Measurements from ENCODE around the gene SHKBP1.
"Not testable (repeated sequence)": the region's sequence is repeated elsewhere in the genome, so short reads cannot be mapped to it uniquely, and the experiment has no call there.

SHKBP1 gene

GRCh38 chr19:40585241-40585981 lies 8.7 kb downstream of the SHKBP1 start:
- peak; percentile 41 for DNase-seq (ENCODE audit: low spot score)

GRCh38 chr19:40585982-40586422 lies 9.3 kb downstream of the SHKBP1 start:
- no peak for DNase-seq (ENCODE audit: low spot score)

GRCh38 chr19:40586611-40587010 lies 9.9 kb downstream of the SHKBP1 start:
- no peak for DNase-seq (ENCODE audit: low spot score)

- no peak for DNase-seq (ENCODE audit: low spot score)
These were observed 11.6 kb downstream of the SHKBP1 start for GRCh38 chr19:40588110-40588854.

GRCh38 chr19:40588926-40589569 lies 12.4 kb downstream of the SHKBP1 start:
- no peak for DNase-seq (ENCODE audit: low spot score)

GRCh38 chr19:40589591-40590429 lies 13.1 kb downstream of the SHKBP1 start:
- DNase-seq (ENCODE audit: low spot score), result no peak

- no peak for DNase-seq (ENCODE audit: low spot score)
These were observed 14.0 kb downstream of the SHKBP1 start for GRCh38 chr19:40590464-40591265.

GRCh38 chr19:40591724-40592123 lies 15.1 kb downstream of the SHKBP1 start:
- DNase-seq (ENCODE audit: low spot score), result not testable (repeated sequence)

- DNase-seq (ENCODE audit: low spot score), result no peak
These were observed 15.5 kb downstream of the SHKBP1 start for GRCh38 chr19:40592170-40592569.

- DNase-seq (ENCODE audit: low spot score), result no peak
These were observed 17.6 kb downstream of the SHKBP1 start for GRCh38 chr19:40594255-40594654.

GRCh38 chr19:40594657-40595091 lies 18.0 kb downstream of the SHKBP1 start:
- peak; percentile 62 for DNase-seq (ENCODE audit: low spot score)

GRCh38 chr19:40596608-40597328 lies 20.1 kb downstream of the SHKBP1 start:
- DNase-seq (ENCODE audit: low spot score), result peak; percentile 87

GRCh38 chr19:40597329-40597838 lies 20.7 kb downstream of the SHKBP1 start:
- no peak for DNase-seq (ENCODE audit: low spot score)

GRCh38 chr19:40598121-40598917 lies 21.6 kb downstream of the SHKBP1 start:
- DNase-seq (ENCODE audit: low spot score), result peak; percentile 91

- DNase-seq (ENCODE audit: low spot score), result no peak
These were observed 22.2 kb downstream of the SHKBP1 start for GRCh38 chr19:40598918-40599307.

- no peak for DNase-seq (ENCODE audit: low spot score)
These were observed 22.7 kb downstream of the SHKBP1 start for GRCh38 chr19:40599331-40599901.

GRCh38 chr19:40599902-40600569 lies 23.4 kb downstream of the SHKBP1 start:
- no peak for DNase-seq (ENCODE audit: low spot score)

- no peak for DNase-seq (ENCODE audit: low spot score)
These were observed 24.0 kb downstream of the SHKBP1 start for GRCh38 chr19:40600570-40601133.
